IPS-20b (cell line): ENCODE data around the gene RAN.
A peak's percentile ranks its signal among the peaks of the same experiment; 100 is the strongest.
"Not testable (repeated sequence)": the region's sequence is repeated elsewhere in the genome, so short reads cannot be mapped to it uniquely, and the experiment has no call there.

Experiments used
- H3K27ac ChIP-seq: one replicate; pipeline ENCODE4 v1.5.1; 2013; ENCODE audit warnings: low read length
- H3K27me3 ChIP-seq: 2 replicates; pipeline ENCODE4 v1.6.1; 2013; ENCODE audit warnings: mild to moderate bottlenecking, low read length, inconsistent platforms; ENCODE audit not compliant: insufficient read depth
- H3K36me3 ChIP-seq: 2 replicates; pipeline ENCODE4 v1.6.1; 2013; ENCODE audit warnings: low read depth, mild to moderate bottlenecking, inconsistent platforms, low read length, moderate library complexity; ENCODE audit not compliant: insufficient read depth
- H3K4me1 ChIP-seq: 2 replicates; pipeline ENCODE4 v1.6.1; 2013; ENCODE audit warnings: mild to moderate bottlenecking, control low read depth, inconsistent platforms, low read length, moderate library complexity; ENCODE audit not compliant: insufficient read depth
- H3K4me3 ChIP-seq: 2 replicates; pipeline ENCODE4 v1.5.1; 2013; ENCODE audit warnings: mild to moderate bottlenecking, low read length, inconsistent platforms
- H3K9ac ChIP-seq: 2 replicates; pipeline ENCODE4 v1.6.1; 2013; ENCODE audit warnings: low read depth, mild to moderate bottlenecking, inconsistent platforms, low read length, moderate library complexity
- H3K9me3 ChIP-seq: 2 replicates; pipeline ENCODE4 v1.6.1; 2013; ENCODE audit warnings: mild to moderate bottlenecking, low read depth, low read length, inconsistent platforms; ENCODE audit not compliant: insufficient read depth

RAN gene

GRCh38 chr12:130881046-130881445 is 9.2 kb downstream of the RAN start:
- no peak overlapping the region for H3K4me3 ChIP-seq
- H3K4me1 ChIP-seq: no peaks in the 10 kb centered on the region
- no peaks in the 10 kb centered on the region for H3K27me3 ChIP-seq
- H3K36me3 ChIP-seq: peaks cover 20% of the 10 kb centered on the region
- H3K27ac ChIP-seq: no peak overlapping the region
- H3K9ac ChIP-seq: no peak overlapping the region
- H3K9me3 ChIP-seq: no peaks in the 10 kb centered on the region

GRCh38 chr12:130881548-130881947 is 9.7 kb downstream of the RAN start:
- Histone ChIP-seq H3K27me3 (no peaks in the 10 kb centered on the region), H3K27ac (no peak overlapping the region), H3K36me3 (peaks cover 15% of the 10 kb centered on the region), H3K4me3 (no peak overlapping the region), H3K4me1 (no peaks in the 10 kb centered on the region), H3K9ac (no peak overlapping the region), H3K9me3 (no peaks in the 10 kb centered on the region)

GRCh38 chr12:130887190-130887589 is 15.3 kb downstream of the RAN start:
- H3K4me3 ChIP-seq, H3K27ac ChIP-seq, H3K4me1 ChIP-seq, H3K36me3 ChIP-seq, H3K9me3 ChIP-seq, H3K9ac ChIP-seq, H3K27me3 ChIP-seq: not testable (repeated sequence)

GRCh38 chr12:130904064-130904463 is 32.2 kb downstream of the RAN start:
- no peaks in the 10 kb centered on the region for H3K4me1 ChIP-seq
- no peaks in the 10 kb centered on the region for H3K36me3 ChIP-seq
- H3K9me3 ChIP-seq: no peaks in the 10 kb centered on the region
- no peak overlapping the region for H3K4me3 ChIP-seq
- no peak overlapping the region for H3K9ac ChIP-seq
- no peak overlapping the region for H3K27ac ChIP-seq
- H3K27me3 ChIP-seq: no peaks in the 10 kb centered on the region

GRCh38 chr12:130904936-130905455 is 33.1 kb downstream of the RAN start:
- not testable (repeated sequence) for H3K9ac ChIP-seq, H3K27ac ChIP-seq, H3K9me3 ChIP-seq, H3K27me3 ChIP-seq, H3K4me1 ChIP-seq, H3K4me3 ChIP-seq, H3K36me3 ChIP-seq

GRCh38 chr12:130909111-130909510 is 37.2 kb downstream of the RAN start:
- no peaks in the 10 kb centered on the region for H3K4me1 ChIP-seq
- no peak overlapping the region for H3K4me3 ChIP-seq
- H3K27ac ChIP-seq: no peak overlapping the region
- H3K9ac ChIP-seq: no peak overlapping the region
- H3K9me3 ChIP-seq: peaks cover 17% of the 10 kb centered on the region
- H3K36me3 ChIP-seq: no peaks in the 10 kb centered on the region
- H3K27me3 ChIP-seq: no peaks in the 10 kb centered on the region

- Histone ChIP-seq H3K36me3 (no peaks in the 10 kb centered on the region), H3K27me3 (no peaks in the 10 kb centered on the region), H3K4me3 (no peak overlapping the region), H3K4me1 (no peaks in the 10 kb centered on the region), H3K27ac (no peak overlapping the region), H3K9me3 (peaks cover 17% of the 10 kb centered on the region), H3K9ac (no peak overlapping the region)
Measured at GRCh38 chr12:130911193-130911592, 39.3 kb downstream of the RAN start.

GRCh38 chr12:130911933-130912332 is 40.1 kb downstream of the RAN start:
- Histone ChIP-seq H3K27ac (no peak overlapping the region), H3K4me3 (peak overlapping the region; percentile 34; the same call in 1 of the 2 replicates), H3K9me3 (peaks cover 17% of the 10 kb centered on the region), H3K9ac (no peak overlapping the region), H3K27me3 (peaks cover 7% of the 10 kb centered on the region; the same call in 1 of the 2 replicates), H3K4me1 (no peaks in the 10 kb centered on the region), H3K36me3 (no peaks in the 10 kb centered on the region)

- H3K36me3 ChIP-seq: no peaks in the 10 kb centered on the region
- peak overlapping the region; percentile 16; the same call in 1 of the 2 replicates for H3K4me3 ChIP-seq
- H3K9me3 ChIP-seq: peaks cover 8% of the 10 kb centered on the region
- H3K27ac ChIP-seq: no peak overlapping the region
- peak overlapping the region; percentile 10; the same call in 1 of the 2 replicates for H3K9ac ChIP-seq
- no peaks in the 10 kb centered on the region for H3K4me1 ChIP-seq
- H3K27me3 ChIP-seq: peaks cover 13% of the 10 kb centered on the region; the same call in 1 of the 2 replicates
Measured at GRCh38 chr12:130916241-130916911, 44.5 kb downstream of the RAN start.

GRCh38 chr12:130917607-130918006 is 45.7 kb downstream of the RAN start:
- H3K27me3 ChIP-seq: peaks cover 13% of the 10 kb centered on the region; the same call in 1 of the 2 replicates
- no peak overlapping the region for H3K9ac ChIP-seq
- H3K4me3 ChIP-seq: no peak overlapping the region
- no peaks in the 10 kb centered on the region for H3K9me3 ChIP-seq
- H3K27ac ChIP-seq: no peak overlapping the region
- H3K36me3 ChIP-seq: no peaks in the 10 kb centered on the region
- H3K4me1 ChIP-seq: no peaks in the 10 kb centered on the region

GRCh38 chr12:130919086-130919485 is 47.2 kb downstream of the RAN start:
- H3K4me1 ChIP-seq: no peaks in the 10 kb centered on the region
- no peak overlapping the region for H3K9ac ChIP-seq
- H3K4me3 ChIP-seq: no peak overlapping the region
- H3K36me3 ChIP-seq: no peaks in the 10 kb centered on the region
- peaks cover 13% of the 10 kb centered on the region; the same call in 1 of the 2 replicates for H3K27me3 ChIP-seq
- no peak overlapping the region for H3K27ac ChIP-seq
- no peaks in the 10 kb centered on the region for H3K9me3 ChIP-seq

- H3K27ac ChIP-seq: no peak overlapping the region
- H3K4me1 ChIP-seq: no peaks in the 10 kb centered on the region
- H3K9ac ChIP-seq: no peak overlapping the region
- no peaks in the 10 kb centered on the region for H3K9me3 ChIP-seq
- no peak overlapping the region for H3K4me3 ChIP-seq
- no peaks in the 10 kb centered on the region for H3K36me3 ChIP-seq
- H3K27me3 ChIP-seq: peaks cover 13% of the 10 kb centered on the region; the same call in 1 of the 2 replicates
Measured at GRCh38 chr12:130920119-130920703, 48.3 kb downstream of the RAN start.
